ENCODE measurements around the gene KCNE3.
"Not testable (repeated sequence)": the region's sequence is repeated elsewhere in the genome, so short reads cannot be mapped to it uniquely, and the experiment has no call there.

The KCNE3 gene

GRCh38 chr11:74425100-74425499 is 42.2 kb downstream of the KCNE3 start:
- H3K27ac ChIP-seq: no peak overlapping the region
- no peak for TF ChIP-seq CTCF (conservative IDR thresholded peaks at IDR 0.05)
- TF ChIP-seq ZFX (IDR thresholded peaks at IDR 0.05): no peak

DNA sequence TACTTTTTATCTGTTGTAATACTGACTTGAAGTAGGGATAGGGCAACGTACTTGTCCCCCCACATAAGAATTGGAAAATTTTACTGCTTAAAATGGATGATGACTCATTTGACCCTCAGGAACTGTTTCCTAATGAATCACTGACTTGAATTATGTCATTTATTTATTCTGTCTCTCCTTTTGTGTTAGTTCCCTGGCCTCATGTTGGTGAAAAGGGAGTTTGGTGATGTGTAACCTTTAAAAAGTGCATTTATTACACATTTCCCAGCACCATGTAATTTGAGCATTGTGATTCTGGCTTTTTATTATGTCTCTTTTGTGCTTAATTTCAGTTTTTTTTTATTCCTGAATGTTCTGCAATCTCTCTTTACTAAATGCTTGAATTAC is 48.8 kb downstream of the KCNE3 start:
- TF ChIP-seq ZFX (IDR thresholded peaks at IDR 0.05) (no peak), CTCF (conservative IDR thresholded peaks at IDR 0.05) (no peak)
- no peak overlapping the region for H3K27ac ChIP-seq

GRCh38 chr11:74417860-74418508 is 49.4 kb downstream of the KCNE3 start:
- H3K27ac ChIP-seq: peak overlapping the region; percentile 29
- TF ChIP-seq ZFX (IDR thresholded peaks at IDR 0.05) (no peak), CTCF (conservative IDR thresholded peaks at IDR 0.05) (no peak)

GRCh38 chr11:74417379-74417804 is 50.0 kb downstream of the KCNE3 start:
- no peak for TF ChIP-seq CTCF (conservative IDR thresholded peaks at IDR 0.05)
- no peak for TF ChIP-seq ZFX (IDR thresholded peaks at IDR 0.05)
- H3K27ac ChIP-seq: peak overlapping the region; percentile 29

DNA sequence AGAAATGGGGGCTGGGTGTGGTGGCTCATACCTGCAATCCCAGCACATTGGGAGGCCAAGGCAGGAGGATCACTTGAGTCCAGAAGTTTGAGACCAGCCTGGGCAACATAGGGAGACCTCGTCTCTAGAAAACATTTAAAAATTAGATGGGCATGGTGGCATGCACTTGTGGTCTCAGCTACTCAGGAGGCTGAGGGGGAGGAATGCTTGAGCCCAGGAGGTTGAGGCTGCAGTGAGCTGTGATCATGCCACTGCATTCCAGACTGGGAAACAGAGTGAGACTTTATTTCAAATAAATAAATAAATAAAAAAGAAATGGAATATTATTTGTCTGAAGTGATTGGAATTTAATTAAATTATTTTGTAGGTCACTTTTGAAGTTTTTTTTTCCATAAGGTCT is 50.4 kb downstream of the KCNE3 start:
- not testable (repeated sequence) for H3K27ac ChIP-seq

DNA sequence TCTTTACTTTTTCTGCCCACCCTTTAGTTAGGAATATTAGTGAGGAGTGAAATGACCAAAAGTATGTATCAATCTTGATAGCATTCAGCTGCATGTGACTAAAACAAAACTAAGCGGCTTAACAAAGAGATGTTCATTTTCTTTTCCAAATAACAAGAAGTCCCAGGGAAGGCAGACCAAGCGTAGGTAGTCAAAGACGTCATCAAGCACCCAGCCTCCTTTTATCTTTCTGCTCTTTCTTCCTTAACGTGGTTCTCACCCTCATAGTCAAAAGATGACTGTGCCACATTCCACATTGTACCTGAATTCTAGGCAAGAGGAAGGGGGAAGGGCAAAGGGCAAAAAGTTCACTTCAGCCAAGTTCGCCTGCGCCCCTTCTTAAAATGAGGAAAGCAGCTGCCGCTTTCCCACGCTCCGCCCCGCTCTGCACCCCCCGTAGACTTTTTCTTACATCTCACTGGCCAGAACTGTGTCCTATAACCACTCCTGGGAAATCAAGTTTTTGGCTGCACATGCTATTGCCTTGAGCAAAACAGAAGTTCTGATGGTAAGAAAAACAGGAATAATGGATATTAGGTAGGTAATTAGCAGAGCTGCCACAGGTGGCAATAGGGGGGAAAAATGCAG is 54.5 kb downstream of the KCNE3 start:
- H3K27ac ChIP-seq: no peak overlapping the region

GRCh38 chr11:74412321-74412720 is 55.0 kb downstream of the KCNE3 start:
- TF ChIP-seq ZFX (IDR thresholded peaks at IDR 0.05): no peak
- TF ChIP-seq CTCF (conservative IDR thresholded peaks at IDR 0.05): no peak
- H3K27ac ChIP-seq: no peak overlapping the region

More for the DNA sequence above, 54.5 kb downstream of the KCNE3 start:
- TF ChIP-seq CTCF (conservative IDR thresholded peaks at IDR 0.05) (no peak), ZFX (IDR thresholded peaks at IDR 0.05) (no peak)

- no peak overlapping the region for H3K27ac ChIP-seq
- TF ChIP-seq CTCF (conservative IDR thresholded peaks at IDR 0.05): no peak
- TF ChIP-seq ZFX (IDR thresholded peaks at IDR 0.05): no peak
Measured at GRCh38 chr11:74409633-74410032, 57.7 kb downstream of the KCNE3 start.

Data from C4-2B (cell line).